Muscle of leg (tissue), 11 donors: ENCODE results near the gene WWOX. TPM values are rescaled to one million over a fixed set of nuclear protein-coding genes. Genes with fewer than 3 reads are reported as not detected.

Experiments used
- DNase-seq: peaks from one replicate; pipeline ENCODE4 v3.0.0; 2013
- H3K27ac ChIP-seq: one replicate; pipeline ENCODE4 v1.5.1; 2013; ENCODE audit warnings: mild to moderate bottlenecking, low read length, control low read depth
- H3K27me3 ChIP-seq: one replicate; pipeline ENCODE4 v1.6.1; 2013; ENCODE audit warnings: low read length; ENCODE audit not compliant: control insufficient read depth, insufficient read depth
- H3K36me3 ChIP-seq: one replicate; pipeline ENCODE4 v1.6.1; 2013; ENCODE audit warnings: low read length; ENCODE audit not compliant: control insufficient read depth, insufficient read depth
- H3K4me1 ChIP-seq: one replicate; pipeline ENCODE4 v1.6.1; 2013; ENCODE audit warnings: low read length; ENCODE audit not compliant: control insufficient read depth, insufficient read depth
- H3K4me3 ChIP-seq: one replicate; pipeline ENCODE4 v1.5.1; 2013; ENCODE audit warnings: low read length, control low read depth
- H3K9me3 ChIP-seq: replicated peaks from 2 replicates; pipeline ENCODE4 v1.6.1; 2013; ENCODE audit warnings: low read depth, low read length; ENCODE audit not compliant: control insufficient read depth
- WGBS: methylation state at CpG from one replicate; pipeline ENCODE4 v1.1.5; 2013; ENCODE audit warnings: missing lambda C conversion rate; ENCODE audit not compliant: insufficient coverage; 5-methylcytosine and 5-hydroxymethylcytosine counted together
- polyA plus RNA-seq, 8 donors: library from polyadenylated mRNA; unstranded; fragments of 120-200 nt; gene quantifications; one replicate each; pipeline versions ENCODE4 v1.2.1 to v1.2.3, GENCODE V29; 2013; ENCODE audit warnings: inconsistent platforms in 1 of 8, low replicate concordance in 1 of 8; ENCODE audit not compliant: insufficient read length in 8 of 8, insufficient read depth in 1 of 8
- total RNA-seq: library from RNA; stranded (reverse); fragments of 120-200 nt; gene quantifications from one replicate; pipeline ENCODE4 v1.2.4, GENCODE V29; 2013

The WWOX gene
- total and polyA plus RNA-seq, 9 donors = 8.1 to 15.8 (median 12.2) TPM

DNA sequence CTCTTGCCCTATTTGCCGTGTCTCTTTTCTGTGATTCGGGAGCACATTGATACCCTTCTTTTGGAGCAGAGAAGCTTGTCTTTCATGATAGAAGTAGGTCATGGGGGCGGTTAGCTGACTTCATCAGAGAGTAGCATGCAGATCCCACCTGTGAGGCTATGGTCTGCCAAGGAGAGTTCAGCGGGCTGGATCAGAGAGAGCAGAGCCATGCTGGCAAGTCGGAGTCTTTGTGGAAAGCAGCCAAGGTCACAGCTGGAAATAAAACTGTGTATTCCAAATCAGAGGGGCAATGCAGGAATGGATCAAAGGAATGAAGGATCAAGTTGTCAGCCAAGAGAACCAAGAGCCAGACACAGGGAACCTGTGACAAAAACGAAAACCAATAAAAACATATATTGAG, 595.9 kb downstream of the WWOX start:
- H3K4me3 ChIP-seq = no peak overlapping the region
- 40% methylated on average over 4 of the region's 6 CpGs for WGBS
- H3K9me3 ChIP-seq = peaks cover 3% of the 10 kb centered on the region
- H3K27ac ChIP-seq = no peak overlapping the region
- no peaks in the 10 kb centered on the region for H3K36me3 ChIP-seq
- peaks cover 14% of the 10 kb centered on the region for H3K4me1 ChIP-seq
- DNase-seq = peak; percentile 50
- H3K27me3 ChIP-seq = no peaks in the 10 kb centered on the region

GRCh38 chr16:78696797-78697196, 597.3 kb downstream of the WWOX start:
- Histone ChIP-seq H3K36me3 (no peaks in the 10 kb centered on the region), H3K4me1 (peaks cover 14% of the 10 kb centered on the region), H3K4me3 (no peak overlapping the region), H3K27me3 (no peaks in the 10 kb centered on the region), H3K27ac (no peak overlapping the region), H3K9me3 (peaks cover 3% of the 10 kb centered on the region)
- DNase-seq = no peak
- WGBS = no CpG with 5 or more reads among the region's 2 CpGs

GRCh38 chr16:78697426-78697825, 598.0 kb downstream of the WWOX start:
- DNase-seq = no peak
- no CpG with 5 or more reads among the region's 5 CpGs for WGBS
- no peak overlapping the region for H3K4me3 ChIP-seq
- H3K36me3 ChIP-seq = no peaks in the 10 kb centered on the region
- no peaks in the 10 kb centered on the region for H3K27me3 ChIP-seq
- no peak overlapping the region for H3K27ac ChIP-seq
- peaks cover 3% of the 10 kb centered on the region for H3K9me3 ChIP-seq
- H3K4me1 ChIP-seq = peaks cover 14% of the 10 kb centered on the region

DNA sequence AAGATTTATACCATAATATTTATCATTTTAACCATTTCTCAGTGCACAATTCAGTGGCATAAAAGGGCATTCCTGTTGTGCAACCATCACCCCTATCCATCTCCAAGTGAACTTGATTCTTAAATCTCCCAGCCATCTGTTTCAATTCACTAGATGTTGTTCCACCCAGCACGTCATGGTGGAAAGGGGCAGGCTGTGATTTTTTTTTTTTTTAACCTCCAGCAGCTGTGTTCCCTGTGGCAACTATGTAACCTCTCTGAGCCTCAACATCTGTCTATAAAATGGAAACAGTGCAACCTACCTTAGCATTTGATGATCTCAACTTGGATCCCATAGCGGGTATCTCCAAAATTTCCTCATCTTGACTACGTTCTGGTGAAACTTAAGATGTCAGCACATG, 604.5 kb downstream of the WWOX start:
- WGBS = 100% methylated on average over 1 of the region's 3 CpGs
- H3K9me3 ChIP-seq = peaks cover 6% of the 10 kb centered on the region
- peak; percentile 58 for DNase-seq
- no peaks in the 10 kb centered on the region for H3K27me3 ChIP-seq
- no peaks in the 10 kb centered on the region for H3K36me3 ChIP-seq
- H3K4me3 ChIP-seq = no peak overlapping the region
- peak overlapping the region; percentile 49 for H3K27ac ChIP-seq
- peaks cover 15% of the 10 kb centered on the region for H3K4me1 ChIP-seq

DNA sequence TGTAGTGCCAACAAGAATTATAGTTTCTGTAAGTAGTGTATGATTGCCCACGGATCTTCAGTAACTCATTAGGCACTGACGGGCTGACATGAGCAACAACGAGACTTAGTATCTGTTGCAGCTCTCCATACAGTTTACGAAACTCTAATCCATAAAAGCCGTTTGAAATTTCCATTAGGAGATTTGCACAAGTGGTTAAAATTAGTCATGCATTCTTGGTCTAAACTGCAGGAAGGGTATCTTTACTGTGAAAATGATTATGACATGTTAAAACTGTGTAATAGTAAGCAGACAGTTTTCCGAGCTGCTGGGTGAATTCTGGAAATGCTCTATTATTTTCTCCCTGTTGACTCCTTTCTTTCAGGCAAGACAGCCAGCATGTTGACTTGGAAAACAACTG, 605.0 kb downstream of the WWOX start:
- Histone ChIP-seq H3K4me3 (no peak overlapping the region), H3K27ac (peak overlapping the region; percentile 49), H3K36me3 (no peaks in the 10 kb centered on the region), H3K27me3 (no peaks in the 10 kb centered on the region), H3K9me3 (peaks cover 6% of the 10 kb centered on the region), H3K4me1 (peaks cover 15% of the 10 kb centered on the region)
- 67% methylated on average over 1 of the region's 6 CpGs for WGBS
- peak; percentile 62 for DNase-seq

GRCh38 chr16:78705694-78706093, 606.2 kb downstream of the WWOX start:
- no peaks in the 10 kb centered on the region for H3K27me3 ChIP-seq
- no peak overlapping the region for H3K27ac ChIP-seq
- H3K4me3 ChIP-seq = no peak overlapping the region
- DNase-seq = no peak
- WGBS = no CpG with 5 or more reads among the region's 2 CpGs
- H3K36me3 ChIP-seq = no peaks in the 10 kb centered on the region
- peaks cover 6% of the 10 kb centered on the region for H3K9me3 ChIP-seq
- peaks cover 15% of the 10 kb centered on the region for H3K4me1 ChIP-seq

DNA sequence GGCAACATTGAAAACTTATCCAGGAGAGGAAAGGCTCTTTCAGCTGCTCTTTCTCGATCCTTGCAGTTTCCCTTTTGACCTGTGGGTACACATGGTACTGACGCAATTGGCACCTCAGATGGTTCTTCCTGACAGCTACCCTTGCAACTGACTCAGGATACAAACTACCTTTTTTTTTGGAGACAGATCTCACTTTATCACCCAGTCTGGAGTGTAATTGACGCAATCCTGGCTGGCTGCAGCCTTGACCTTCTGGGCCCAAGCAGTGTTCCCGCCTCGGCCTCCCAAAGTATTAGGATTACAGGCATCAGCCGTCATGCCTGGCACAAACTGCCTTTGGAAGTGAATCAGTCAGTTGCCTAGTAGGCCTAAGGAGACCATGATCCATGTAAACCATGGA, 607.2 kb downstream of the WWOX start:
- no peak overlapping the region for H3K27ac ChIP-seq
- DNase-seq = no peak
- H3K4me3 ChIP-seq = no peak overlapping the region
- H3K9me3 ChIP-seq = peaks cover 6% of the 10 kb centered on the region
- WGBS = 66% methylated on average over 6 of the region's 6 CpGs
- H3K36me3 ChIP-seq = no peaks in the 10 kb centered on the region
- H3K27me3 ChIP-seq = no peaks in the 10 kb centered on the region
- H3K4me1 ChIP-seq = peaks cover 15% of the 10 kb centered on the region

DNA sequence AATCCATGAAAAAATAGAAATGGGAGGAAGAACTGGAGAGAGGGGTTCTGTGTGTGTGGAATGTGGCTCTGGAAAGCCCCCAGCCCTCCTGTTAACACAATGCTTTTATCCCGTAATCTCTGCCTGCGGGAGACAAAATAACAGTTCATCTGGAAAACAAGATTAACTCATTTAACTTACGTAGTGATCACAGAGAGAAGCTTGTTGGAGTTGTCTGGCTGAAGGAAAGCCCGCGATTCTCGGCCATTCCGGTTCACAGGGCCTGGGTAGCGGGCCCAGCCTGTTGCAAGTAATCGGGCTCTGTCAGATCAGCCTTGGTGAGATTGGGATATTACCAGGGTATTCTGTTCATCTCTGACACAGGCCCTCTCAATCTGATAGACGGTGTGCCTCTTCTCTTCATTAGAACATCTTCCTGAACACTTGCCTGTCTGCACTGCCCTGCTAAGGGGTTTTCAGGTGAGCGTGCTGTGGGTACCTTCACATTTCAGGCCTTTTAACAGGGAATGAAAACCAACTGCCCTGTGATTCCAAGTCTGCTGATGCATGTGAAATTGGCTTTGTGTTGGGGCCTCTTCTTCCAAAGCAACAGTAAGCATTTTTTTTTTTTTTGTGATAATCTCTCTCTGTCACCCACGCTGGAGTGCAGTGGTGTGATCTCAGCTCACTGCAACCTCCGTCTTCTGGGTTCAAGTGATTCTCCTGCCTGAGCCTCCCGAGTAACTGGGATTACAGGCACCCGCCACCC, 609.9 kb downstream of the WWOX start:
- Histone ChIP-seq H3K4me1 (peaks cover 4% of the 10 kb centered on the region), H3K9me3 (peaks cover 6% of the 10 kb centered on the region), H3K27ac (no peak overlapping the region), H3K36me3 (no peaks in the 10 kb centered on the region), H3K4me3 (no peak overlapping the region), H3K27me3 (no peaks in the 10 kb centered on the region)
- WGBS = 88% methylated on average over 8 of the region's 15 CpGs
- DNase-seq = no peak

DNA sequence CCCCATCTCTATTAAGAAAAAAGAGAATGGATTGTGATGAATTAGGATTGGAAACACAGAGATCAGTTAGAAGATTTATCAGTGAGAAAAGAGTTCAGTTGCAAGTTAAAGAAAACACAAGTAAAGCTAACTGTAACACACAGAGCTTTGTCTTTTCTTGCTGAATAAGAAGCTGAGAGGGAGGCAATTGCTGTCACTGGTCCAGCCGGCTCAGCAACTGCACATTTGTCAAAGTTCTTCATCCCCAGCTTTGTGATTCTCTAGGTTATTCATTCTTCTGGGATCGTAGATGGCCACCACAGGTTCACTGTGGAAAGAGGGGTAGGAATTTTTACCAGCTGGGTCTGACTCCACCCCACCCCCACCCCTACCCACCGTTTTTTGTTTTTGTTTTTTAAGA, 615.7 kb downstream of the WWOX start:
- no peaks in the 10 kb centered on the region for H3K9me3 ChIP-seq
- no peaks in the 10 kb centered on the region for H3K36me3 ChIP-seq
- H3K27ac ChIP-seq = no peak overlapping the region
- peak; percentile 38 for DNase-seq
- no peaks in the 10 kb centered on the region for H3K4me1 ChIP-seq
- WGBS = no CpG with 5 or more reads among the region's 3 CpGs
- no peaks in the 10 kb centered on the region for H3K27me3 ChIP-seq
- no peak overlapping the region for H3K4me3 ChIP-seq

- H3K4me3 ChIP-seq = no peak overlapping the region
- no peak for DNase-seq
- no peaks in the 10 kb centered on the region for H3K4me1 ChIP-seq
- H3K27ac ChIP-seq = no peak overlapping the region
- H3K9me3 ChIP-seq = no peaks in the 10 kb centered on the region
- H3K36me3 ChIP-seq = no peaks in the 10 kb centered on the region
- WGBS = 100% methylated on average over 1 of the region's 4 CpGs
- H3K27me3 ChIP-seq = no peaks in the 10 kb centered on the region
These were observed 616.2 kb downstream of the WWOX start for GRCh38 chr16:78715673-78716072.

DNA sequence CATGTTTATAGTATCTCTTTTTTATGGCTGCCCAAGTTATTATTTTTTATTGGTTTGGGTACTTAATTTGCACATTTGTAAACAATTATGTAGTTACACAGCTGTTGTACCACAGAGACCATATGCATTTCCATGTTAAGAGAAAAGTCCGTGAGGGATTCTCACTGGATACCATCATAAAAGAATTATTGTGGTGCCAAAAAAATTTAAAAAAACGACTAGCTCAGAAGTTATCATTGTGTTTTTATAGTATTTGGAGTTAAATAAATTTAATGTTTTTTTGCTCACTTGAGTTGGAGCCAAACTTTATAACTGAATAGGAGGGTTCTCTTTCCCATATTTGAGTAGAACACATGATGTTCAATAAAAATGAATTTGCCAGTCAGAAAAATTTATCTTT, 618.7 kb downstream of the WWOX start:
- DNase-seq = peak; percentile 59

More for the DNA sequence above, 618.7 kb downstream of the WWOX start:
- Histone ChIP-seq H3K36me3 (no peaks in the 10 kb centered on the region), H3K4me3 (no peak overlapping the region), H3K27me3 (no peaks in the 10 kb centered on the region), H3K27ac (no peak overlapping the region), H3K4me1 (peaks cover 4% of the 10 kb centered on the region), H3K9me3 (no peaks in the 10 kb centered on the region)
- WGBS = no CpG with 5 or more reads among the region's 2 CpGs
